Frontal cortex (tissue), 4 donors: ENCODE data around the gene DRC1. TPM values are rescaled to one million over a fixed set of nuclear protein-coding genes. Genes with fewer than 3 reads are reported as not detected.

ENCODE experiments used
- DNase-seq, 2 donors: peaks; one replicate each; pipeline ENCODE4 v3.0.0; 2012; ENCODE audit warnings: low spot score in 2 of 2
- FAIRE-seq: peaks from 2 replicates; lab custom pipeline; 2012; peaks lifted over from hg19 to GRCh38; lab: Jason Lieb, UNC
- total RNA-seq: library from RNA; depleted of rRNA; stranded (reverse); fragments of >200 nt; gene quantifications from one replicate; pipeline ENCODE4 v1.2.3, GENCODE V29; 2014
- donor health status: control.
- donor health status: control.
- donor health status: control.

The DRC1 gene
- total RNA-seq, 1 donor from 2014 or later, result 9.0 TPM

DNA sequence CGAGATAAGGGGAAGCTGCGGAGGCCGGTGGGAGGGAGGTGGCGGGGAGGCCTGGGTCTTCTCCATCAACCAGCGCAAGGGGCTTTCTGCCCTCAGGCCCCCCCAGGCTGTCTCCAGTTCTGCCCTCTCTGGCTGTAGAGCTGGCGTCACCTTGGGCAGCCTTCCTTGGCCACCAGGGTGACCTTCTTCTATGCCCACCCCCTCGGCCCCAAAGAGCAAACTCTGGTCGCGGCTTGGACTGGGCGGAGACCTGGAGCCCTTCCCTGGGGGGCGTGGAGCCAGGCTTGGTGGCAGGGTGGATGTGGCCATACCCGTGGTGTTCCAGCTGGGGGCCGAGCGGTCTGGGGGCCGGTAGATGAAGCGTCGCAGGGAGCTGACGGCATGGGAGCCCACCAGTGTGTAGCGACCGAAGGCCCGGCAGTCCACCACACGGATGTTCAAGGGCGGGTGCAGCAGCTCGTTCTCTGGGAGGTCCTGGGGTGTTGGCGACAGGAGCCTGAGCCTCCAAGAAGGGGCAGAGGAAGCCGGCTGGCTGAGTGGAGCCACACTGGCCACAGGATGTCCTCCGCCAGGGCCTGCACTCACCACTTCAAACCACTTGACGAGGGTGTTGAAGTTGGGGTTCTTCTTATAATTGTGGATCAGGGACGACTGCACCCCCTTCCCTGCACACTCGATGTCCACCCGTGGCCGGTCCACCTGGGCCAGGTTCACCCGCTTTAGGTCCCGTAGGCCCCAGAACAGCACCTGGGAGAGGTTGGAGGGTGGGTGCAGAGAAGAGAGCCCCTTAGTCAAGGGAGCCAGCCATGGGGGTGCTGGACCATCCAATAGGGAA, 71.3 kb downstream of the DRC1 start:
- no peak for DNase-seq
- FAIRE-seq, result no peak

DNA sequence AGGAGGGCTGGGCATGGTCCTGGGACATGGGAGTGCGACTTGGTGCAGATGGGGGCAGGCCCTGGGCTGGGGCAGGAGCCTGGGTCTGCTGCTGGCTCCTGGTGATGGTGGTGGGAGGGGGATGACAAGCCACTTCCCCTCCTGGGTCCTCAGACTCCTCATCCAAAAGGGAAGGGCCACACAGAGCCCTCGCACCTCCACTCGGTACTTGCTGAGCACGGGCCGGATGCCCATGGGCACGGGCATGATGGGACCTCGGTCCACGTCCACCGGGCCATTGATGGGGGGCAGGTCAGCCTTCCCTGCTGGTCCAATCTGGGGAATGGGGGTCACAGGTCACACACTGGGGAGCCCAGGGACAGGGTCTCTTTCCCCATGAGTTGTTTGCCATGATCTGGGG, 72.1 kb downstream of the DRC1 start:
- DNase-seq (no peak), FAIRE-seq (no peak)

DNA sequence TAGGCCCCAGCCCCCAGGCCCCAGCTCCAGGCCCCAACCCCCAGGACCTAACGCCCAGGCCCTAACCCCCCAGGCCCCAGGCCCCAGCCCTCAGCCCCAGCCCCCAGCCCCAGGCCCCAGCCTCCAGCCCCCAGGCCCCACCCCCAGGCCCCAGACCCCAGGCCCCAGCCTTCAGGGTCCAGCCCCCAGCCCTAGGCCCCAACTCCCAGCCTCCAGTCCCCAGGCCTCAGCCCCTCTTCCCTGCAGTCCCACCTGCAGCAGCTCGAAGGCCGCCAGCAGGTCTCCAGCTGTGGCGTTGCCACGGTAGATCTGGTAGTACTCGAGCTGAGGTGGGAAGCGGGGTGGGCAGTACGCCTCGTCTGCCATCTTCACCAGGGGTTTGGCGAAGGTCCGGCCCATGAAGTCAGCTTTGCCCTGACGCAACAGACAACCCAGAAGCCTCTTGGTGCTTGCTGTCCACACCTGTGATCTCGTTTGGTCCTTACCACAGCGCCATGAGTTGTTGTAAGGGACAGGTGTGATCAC, 72.6 kb downstream of the DRC1 start:
- no peak for FAIRE-seq
- no peak for DNase-seq

DNA sequence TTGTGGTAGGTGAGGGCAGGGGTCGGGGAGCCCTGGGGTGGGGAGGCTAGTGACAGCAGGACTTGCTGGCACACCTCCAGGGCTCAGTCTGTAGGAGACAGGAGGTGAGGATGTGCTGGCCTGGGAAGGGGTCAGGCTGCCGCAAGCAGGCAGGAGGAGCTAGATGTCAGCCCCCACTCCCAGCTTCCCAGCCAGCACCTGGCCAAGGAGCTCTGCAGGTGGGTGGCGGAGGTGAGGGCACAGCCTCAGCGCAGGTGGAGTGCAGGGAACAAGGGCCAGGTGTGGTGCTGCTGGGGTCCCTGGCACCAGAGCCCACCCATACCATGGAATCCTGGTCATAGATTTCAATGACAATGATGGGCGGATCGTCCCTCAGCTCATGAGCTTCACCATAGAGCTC, 73.3 kb downstream of the DRC1 start:
- DNase-seq, result no peak
- FAIRE-seq, result no peak

DNA sequence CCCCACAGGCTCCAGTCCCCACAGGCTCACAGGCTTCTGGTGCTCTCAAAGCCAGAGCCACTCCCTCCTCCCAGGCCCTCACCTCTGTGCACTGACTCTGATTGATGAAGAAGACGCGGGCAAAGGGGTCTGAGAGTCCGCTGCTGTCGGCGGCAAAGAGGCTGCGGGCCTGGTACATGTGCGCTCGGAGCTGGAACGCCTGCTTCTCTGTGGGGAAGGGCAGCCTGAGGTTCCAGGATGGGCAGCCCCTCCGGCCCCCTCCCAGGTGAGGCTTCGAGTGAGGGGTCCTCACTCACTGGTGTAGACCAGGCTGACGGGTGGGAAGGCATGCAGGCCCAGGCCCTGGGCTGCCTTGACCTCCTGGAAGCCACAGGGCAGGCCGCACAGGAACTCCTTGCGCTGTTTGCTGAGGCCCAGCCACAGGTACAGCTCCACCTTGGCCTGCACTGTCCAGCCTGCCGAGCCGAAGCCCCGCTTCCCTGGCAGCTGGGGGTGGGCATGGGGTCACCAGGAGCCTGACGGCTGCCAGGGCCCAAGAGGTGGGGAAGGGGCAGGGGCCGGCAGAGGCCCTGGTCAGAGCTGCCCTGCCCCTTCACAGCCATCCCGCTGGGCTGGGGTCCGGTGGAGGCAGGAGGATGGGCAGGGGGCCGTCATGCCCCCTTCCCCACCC, 74.2 kb downstream of the DRC1 start:
- DNase-seq (no peak), FAIRE-seq (no peak)

DNA sequence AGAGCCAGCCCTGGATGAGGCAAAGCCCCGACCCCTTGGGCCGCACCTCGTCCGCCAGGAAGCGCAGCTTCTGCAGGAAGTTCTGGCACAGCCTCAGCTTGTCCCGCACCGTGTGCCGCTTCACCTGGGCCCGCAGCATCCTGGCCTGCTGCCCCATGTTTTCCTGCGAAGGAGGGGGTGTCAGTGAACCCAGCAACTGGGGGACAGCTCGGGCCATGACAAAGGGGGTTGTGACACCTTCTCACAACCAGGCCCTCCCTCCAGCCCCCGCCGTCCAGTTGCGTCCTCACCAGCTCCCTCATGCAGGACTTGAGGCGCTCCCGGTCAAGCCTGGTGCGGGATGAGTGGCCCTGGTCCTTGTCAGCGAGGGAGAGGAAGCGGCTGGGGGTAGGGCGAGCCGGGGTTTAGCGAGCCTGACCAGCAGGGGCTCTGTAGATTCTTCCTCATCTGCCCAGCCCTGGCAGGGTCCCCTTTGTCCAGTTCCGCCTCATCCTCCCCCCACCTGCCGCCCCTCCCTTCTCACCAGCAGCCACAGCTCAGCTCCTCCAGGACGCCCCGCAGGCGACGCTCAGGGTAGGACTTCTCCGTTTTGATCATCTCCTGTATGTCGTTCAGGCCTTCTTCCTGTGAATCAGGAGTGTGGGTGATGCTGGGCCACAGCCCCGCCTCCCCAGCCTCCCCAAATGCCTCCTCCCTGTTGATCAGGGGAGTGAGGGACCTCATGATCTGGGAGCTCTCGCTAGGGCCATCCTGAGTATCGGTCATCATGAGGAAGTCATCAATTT, 75.6 kb downstream of the DRC1 start:
- FAIRE-seq, result no peak

DNA sequence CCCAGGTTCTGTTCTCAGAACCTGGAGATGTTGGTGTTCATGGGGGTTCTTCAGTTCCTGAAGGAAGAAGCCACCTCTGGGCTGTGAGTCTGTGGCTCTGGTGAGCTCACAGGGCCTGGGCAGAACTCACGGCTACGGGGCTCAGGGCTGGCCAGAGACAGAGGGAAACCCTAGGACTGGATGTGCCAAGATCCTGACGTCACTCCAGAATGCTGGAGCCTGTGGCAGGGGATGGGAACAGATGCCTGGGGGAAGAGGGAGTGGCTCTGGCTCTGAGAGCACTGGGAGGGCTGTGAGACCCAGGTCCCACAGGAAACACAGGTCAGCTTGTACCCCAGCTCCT, 76.2 kb downstream of the DRC1 start, which contains the start of gene OTOF:
Gene OTOF, minus strand, starts transcription at position 214 of the 343 bp plus-strand sequence.
- no peak for DNase-seq

More for the DNA sequence above, 75.6 kb downstream of the DRC1 start:
- DNase-seq, result no peak

DNA sequence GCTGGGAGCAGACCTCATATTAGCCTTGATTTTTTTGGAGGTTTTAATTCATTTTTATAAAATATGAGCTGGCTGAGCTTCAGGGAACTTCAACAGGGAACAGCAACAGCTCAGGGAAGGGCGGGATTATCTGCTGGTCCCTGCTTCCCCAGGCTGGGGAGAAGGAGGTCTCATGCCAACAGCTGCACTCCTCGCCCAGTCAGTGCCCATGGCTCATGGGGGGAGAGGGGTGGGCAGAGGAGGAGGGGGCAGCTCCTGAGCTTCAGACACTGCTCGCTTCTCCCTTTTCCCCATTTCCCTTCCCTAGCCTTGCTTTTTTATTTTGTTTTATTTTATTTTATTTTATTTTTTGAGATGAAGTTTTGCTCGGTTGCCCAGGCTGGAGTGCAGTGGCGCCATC, 76.6 kb downstream of the DRC1 start:
- DNase-seq (no peak), FAIRE-seq (no peak)

More for the DNA sequence above, 76.2 kb downstream of the DRC1 start, which contains the start of gene OTOF:
- FAIRE-seq, result no peak

DNA sequence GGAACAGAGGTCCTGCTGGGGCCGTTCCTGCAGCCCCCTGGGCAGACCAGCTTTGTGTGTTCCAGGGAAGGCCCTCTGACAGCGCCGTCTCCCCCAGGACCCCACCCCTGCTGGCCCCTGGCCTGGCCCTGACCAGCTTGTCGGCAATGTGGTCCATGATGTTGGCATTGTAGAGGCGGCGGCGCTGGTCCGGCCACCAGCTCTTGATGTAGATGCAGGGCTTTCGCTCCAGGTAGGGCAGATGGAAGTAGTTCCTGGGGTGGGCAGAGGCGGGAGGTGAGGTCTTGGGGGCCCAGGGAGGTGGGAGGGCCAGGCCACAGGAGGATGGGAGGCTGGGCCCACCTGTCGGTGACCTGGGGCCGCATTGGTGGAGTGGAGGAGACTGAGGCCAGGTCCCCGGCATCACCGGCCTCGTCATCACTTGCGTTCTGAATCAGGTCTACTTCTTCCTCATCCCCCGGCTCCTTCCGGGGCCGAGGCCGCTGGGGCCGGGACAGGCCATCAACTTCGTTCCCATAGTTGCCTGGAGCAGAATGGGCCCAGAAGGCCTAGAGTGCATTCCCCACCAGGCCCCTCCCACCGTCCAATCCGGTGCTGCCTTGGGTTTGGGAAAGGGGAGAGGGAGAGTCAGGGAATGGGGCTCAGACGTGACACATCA, 77.5 kb downstream of the DRC1 start:
- DNase-seq, result no peak

DNA sequence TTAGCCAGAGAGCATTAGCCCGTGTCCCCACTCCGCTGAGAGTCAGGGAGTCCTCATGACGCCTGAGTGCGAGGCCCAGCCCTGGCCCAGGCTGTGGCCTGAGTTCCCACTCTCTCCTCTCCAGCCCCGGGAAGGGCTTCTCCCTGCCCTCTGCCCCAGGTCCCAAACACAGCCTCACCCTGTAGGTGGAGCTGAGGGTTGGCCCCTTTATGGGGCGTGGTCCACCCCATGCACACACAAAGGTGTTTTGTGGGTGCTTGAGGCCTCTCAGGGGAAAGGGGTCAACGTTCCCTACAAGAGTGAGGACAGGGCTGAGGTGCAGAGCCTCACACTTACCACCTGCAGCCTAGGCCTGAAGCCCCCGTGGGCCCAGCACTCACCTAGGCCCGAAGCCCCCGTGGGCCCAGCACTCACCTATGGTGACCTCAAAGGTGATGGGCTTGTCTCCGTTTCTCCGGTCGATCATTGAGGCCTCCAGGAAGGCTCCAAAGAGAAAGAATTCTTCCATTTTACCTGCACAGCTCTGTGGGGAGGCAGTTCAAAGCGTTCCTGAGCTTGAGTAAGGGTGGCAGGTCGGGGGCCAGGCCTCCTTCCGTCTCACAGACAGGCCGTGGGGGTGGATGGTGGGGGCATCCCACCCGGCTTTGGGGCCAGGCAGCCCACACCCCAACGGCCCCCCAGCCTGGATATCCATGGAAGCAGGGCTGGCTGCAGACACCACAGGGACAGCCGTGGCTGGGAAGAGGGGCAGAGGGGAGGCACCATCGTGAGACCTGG, 78.3 kb downstream of the DRC1 start:
- DNase-seq, result no peak
- no peak for FAIRE-seq

More for the DNA sequence above, 77.5 kb downstream of the DRC1 start:
- FAIRE-seq, result no peak

DNA sequence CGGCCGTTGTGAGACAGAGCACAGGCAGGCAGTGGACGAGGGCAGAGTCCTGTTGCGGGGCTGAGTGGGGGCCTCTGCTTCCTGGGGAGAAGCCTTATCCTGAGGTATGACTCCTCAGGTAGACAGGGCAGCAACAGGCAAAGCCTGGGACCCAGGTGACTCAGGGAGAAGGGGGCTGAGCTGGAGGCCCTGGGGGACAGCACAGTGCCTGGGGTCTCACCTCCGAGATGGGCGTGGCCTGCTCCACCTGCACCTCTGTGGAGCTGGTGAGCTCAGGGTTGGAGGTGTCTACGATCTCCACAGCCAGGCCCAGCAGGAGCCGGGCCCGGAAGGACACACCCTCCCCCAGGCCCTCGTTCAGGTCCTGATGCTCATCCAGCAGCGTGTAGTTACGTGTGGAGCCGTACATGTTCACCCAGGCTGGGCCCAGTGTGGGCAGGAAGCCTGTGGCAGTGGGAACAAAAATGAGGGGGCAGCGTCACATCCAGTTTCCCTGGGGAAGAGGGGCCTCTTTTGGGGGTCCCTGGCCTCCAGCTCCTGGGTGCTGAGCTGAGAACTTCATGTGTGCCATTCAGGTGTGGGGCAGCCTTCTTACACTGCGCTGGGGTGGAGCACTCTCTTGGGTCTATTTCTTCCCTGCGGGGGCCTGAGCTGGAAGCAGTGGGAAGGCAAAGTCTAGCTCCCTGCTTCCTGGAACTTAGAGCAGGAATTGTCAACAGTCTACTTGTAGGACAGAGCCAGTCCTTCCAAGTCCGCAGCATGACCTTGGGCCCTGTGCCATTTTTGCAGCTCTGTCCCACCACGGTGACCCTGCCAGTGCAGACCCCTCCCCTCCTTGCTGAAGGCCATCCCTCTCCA, 79.1 kb downstream of the DRC1 start:
- FAIRE-seq, result no peak

DNA sequence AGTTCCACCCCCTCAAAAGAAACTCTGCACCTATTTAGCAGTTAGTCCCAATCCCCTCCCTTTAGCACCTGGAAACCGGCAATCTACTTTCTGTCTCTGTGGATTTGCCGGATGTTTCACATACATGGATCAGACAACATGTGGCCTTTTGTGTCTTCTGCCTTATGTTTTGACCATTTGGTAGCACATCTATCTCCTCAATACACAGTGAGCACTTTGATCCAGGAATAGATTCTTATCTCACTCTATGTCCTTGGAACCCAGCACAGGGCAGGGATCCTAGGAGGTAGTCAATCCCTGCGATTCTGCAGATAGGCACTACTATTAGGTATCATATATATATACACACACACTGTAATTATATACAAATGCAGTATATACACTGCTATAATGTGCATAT, 80.0 kb downstream of the DRC1 start:
- FAIRE-seq (no peak), DNase-seq (no peak)

More for the DNA sequence above, 79.1 kb downstream of the DRC1 start:
- no peak for DNase-seq

DNA sequence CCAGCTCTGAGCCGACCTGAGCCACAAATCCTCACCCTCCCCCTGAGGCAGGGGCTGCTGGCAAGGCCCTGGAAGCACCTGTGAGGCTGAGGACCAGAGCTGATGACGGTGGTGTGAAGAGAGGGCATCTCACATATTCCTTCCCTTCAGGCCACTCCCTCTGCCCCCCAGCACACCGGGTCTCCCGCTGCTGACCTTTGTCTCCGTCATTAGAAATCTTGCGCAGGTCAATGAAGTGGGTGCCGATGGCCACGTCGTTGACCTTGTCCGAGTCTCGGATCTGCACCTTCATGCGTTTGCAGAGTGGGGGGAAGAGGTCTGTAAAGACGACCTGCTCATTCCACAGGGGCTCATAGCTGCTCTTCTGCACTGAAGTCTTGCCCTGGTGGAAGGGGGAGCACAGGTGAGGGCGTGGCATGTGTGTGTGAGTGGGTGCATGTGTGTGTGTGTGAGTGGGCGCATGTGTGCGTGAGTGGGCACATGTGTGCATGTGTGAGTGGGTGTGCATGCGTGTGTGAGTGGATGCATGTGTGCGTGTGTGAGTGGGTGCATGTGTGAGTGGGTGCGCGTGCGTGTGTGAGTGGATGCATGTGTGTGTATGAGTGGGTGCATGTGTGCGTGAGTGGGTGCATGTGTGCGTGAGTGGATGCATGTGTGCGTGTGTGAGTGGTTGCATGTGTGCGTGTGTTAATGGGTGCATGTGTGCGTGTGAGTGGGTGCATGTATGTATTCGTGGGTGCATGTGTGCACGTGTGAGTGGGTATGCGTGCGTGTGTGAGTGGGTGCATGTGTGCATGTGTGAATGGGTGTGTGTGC, 80.7 kb downstream of the DRC1 start:
- no peak for FAIRE-seq
- DNase-seq, result no peak

DNA sequence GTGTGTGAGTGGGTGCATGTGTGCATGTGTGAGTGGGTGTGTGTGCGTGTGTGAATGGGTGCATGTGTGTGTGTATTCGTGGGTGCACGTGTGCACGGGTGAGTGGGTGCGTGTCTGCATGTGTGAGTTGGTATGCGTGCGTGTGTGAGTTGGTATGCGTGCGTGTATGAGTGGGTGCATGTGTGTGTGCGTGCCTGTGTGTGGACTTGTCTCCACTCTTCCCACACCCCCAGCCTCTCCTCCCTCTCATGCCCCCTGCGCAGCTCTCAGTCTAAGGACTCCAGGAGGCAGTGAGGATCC, 81.3 kb downstream of the DRC1 start:
- FAIRE-seq (no peak), DNase-seq (no peak)

DNA sequence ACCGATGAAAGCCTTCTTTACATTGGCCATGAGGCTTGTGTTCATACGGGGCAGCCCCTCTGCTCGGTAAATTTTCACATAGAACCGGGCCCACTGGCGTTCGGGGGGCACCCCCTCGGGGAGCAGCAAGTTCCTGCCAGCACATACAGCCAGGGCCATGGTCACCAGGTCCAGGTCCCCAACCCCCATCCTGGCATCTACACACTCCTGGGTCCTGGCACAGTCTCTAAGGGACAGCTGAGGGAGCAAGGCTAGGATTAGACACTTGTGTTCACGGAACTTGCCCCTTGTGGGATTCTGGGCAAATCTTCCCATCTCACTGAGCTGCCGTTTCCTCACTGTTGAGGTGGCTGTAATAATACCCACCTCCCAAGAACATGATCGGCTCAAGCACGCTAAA, 81.8 kb downstream of the DRC1 start:
- DNase-seq (no peak), FAIRE-seq (no peak)

DNA sequence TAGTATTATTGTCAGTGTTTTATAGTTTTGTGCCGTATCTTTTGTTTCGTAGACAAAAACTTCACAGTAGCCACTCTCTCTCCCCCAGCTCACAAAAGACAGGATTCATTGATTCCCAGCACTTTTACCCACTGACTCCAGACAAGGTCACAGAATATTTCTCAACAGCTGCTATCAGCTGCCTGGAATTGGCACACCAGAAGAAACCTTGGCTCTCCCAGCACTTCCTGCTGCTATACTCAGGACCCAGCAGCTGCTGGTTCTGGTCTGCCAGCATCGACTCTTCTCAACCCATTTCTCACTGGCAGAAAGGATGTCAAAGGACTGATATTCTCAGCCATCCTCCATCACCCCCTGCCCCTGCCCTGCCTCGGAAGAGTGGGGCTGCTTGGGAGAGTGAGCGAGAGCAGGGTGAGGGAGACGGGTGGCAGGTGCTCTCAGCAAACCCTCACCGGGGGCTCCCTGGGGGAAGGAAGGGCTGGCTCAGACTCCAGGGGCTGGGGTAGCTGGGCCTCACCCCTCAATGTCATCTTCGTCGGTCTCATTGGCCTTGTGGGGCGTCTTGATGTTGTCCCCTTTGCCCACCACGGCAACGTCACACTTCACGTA, 82.3 kb downstream of the DRC1 start:
- DNase-seq (no peak), FAIRE-seq (no peak)

DNA sequence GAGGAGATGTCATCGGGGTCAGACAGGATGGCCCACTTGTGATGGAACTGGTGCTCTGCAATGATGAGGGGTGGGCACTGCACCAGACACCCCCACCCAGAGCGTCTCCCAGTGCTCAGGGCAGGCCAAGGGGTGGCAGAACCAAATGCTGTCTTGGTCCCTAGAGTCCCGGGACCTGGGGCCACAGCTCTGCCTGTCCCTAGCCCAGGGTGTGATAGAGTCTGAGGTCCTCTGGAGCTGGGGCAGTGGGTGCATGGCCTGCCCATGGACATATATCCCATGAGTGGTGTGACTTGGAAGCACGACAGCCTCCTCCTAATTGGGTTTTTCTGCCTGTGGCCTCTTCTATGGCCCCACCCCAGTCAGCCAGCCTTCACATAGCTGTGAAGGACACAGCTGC, 82.9 kb downstream of the DRC1 start:
- FAIRE-seq, result no peak

More for the DNA sequence above, 82.9 kb downstream of the DRC1 start:
- no peak for DNase-seq
